ENCODE measurements around the gene ACO1.

DNA sequence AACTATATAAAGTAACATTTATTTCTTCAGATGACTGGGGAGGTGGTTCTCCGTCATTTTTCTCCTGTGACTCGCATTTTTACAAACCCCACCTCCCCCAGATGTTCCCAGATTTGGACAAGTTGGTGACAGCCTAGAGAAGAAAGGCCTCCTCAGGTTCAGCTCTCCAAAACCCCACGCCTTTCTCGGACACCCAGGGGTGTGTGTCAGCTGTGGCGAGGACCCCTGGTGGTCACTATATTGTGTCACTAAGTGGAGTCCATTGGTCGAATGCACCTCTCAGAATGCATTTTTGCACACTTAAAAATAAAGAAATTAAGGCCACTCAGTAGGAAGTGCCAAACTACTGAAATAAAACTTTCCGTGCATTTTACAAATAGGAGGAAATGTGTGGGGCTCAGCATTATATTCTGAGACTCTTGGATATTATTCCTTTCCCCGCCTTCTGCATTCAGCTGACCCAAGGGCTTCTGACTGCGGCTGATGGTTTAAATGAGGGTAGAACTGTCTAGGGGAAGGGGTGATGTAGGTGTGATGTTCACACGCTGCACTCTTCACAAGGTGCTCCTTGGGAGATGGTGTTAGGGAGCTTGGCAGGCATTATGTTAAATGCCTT lies 47.6 kb downstream of the ACO1 start:
- TF ChIP-seq CTCF (IDR thresholded peaks at IDR 0.05; ENCODE audit: insufficient read depth, low read depth, low read length) = peak; percentile 43
- TF ChIP-seq EZH2 (IDR thresholded peaks at IDR 0.05; ENCODE audit: insufficient read depth, low read length) = no peak

All from astrocyte (in vitro differentiated cells and primary cell).